ENCODE data around the gene KLHDC9.

DNA sequence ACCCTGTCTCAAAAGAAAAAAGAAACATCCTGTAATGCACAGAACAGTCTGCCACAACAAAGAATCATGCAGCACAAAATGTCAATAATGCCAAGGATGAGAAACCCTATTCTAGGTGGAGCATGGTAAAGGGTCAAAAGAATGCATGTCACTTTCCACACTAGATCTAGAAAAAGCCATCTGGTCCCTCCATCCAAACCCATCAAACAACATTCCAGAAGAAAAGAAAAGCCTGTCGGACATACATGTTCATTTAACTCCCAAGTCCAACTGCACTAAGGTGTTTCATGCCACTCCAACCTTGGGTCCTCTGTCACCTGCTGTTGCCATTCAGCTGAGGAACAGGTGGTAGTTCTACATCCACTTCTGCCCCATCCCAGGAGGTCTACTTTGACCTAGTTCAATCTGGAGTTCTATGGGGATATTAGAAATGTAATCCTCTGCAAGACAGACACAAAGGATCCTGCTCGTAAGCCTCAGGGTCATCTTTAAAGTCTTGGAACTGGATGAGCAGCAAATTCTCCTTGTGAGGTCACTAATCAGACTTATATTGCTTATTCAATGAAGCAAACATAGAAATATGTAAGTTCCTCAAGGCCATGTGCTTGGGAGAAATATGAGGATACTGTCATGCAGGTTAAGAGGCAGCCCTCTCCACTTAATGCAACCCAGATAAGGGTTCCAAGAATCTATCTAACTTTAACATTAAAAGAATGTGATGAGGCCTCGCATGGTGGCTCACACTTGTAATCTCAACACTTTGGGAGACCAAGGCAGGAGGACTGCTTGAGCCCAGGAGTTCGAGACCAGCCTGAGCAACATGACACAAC is 30.6 kb downstream of the KLHDC9 start:
- TF ChIP-seq, protein P1, sequence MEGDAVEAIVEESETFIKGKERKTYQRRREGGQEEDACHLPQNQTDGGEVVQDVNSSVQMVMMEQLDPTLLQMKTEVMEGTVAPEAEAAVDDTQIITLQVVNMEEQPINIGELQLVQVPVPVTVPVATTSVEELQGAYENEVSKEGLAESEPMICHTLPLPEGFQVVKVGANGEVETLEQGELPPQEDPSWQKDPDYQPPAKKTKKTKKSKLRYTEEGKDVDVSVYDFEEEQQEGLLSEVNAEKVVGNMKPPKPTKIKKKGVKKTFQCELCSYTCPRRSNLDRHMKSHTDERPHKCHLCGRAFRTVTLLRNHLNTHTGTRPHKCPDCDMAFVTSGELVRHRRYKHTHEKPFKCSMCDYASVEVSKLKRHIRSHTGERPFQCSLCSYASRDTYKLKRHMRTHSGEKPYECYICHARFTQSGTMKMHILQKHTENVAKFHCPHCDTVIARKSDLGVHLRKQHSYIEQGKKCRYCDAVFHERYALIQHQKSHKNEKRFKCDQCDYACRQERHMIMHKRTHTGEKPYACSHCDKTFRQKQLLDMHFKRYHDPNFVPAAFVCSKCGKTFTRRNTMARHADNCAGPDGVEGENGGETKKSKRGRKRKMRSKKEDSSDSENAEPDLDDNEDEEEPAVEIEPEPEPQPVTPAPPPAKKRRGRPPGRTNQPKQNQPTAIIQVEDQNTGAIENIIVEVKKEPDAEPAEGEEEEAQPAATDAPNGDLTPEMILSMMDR (IDR thresholded peaks at IDR 0.05; ENCODE audit: control extremely low read depth in 1 of 3, insufficient read depth in 1 of 3, low read depth in 1 of 3, low read length in 3 of 3), result no peak
- TF ChIP-seq YY1 (IDR thresholded peaks at IDR 0.05; ENCODE audit: low read depth, low read length), result no peak
